GM12874 (cell line): Measurements from ENCODE around the gene UNC5B.

Experiments
- TF ChIP-seq, protein P1 (sequence below): IDR thresholded peaks from 2 replicates; pipeline ENCODE4 v1.5.1; 2011; ENCODE audit warnings: low read depth, mild to moderate bottlenecking, control low read depth, low read length, moderate library complexity; ENCODE audit not compliant: insufficient read depth

The UNC5B gene

DNA sequence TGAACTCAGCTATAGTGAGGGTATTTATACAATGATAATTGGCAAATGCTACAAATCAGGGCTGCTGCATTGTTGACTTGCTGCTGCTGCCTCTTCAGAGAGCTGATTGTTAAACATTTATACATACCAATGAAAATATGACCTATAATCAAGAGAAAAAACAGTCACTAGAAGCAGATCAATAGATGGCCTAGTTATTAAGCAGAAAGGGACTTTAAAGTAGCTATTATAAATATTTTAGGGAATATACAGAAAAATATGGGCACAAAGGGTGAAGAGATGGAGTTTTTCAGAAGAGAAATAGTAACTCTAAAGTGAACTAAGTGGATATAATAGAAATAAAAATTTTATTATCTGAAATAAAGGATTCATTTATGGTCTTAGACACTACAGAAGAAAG lies 14.4 kb upstream of the UNC5B start:
- TF ChIP-seq, protein P1, sequence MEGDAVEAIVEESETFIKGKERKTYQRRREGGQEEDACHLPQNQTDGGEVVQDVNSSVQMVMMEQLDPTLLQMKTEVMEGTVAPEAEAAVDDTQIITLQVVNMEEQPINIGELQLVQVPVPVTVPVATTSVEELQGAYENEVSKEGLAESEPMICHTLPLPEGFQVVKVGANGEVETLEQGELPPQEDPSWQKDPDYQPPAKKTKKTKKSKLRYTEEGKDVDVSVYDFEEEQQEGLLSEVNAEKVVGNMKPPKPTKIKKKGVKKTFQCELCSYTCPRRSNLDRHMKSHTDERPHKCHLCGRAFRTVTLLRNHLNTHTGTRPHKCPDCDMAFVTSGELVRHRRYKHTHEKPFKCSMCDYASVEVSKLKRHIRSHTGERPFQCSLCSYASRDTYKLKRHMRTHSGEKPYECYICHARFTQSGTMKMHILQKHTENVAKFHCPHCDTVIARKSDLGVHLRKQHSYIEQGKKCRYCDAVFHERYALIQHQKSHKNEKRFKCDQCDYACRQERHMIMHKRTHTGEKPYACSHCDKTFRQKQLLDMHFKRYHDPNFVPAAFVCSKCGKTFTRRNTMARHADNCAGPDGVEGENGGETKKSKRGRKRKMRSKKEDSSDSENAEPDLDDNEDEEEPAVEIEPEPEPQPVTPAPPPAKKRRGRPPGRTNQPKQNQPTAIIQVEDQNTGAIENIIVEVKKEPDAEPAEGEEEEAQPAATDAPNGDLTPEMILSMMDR, result no peak

DNA sequence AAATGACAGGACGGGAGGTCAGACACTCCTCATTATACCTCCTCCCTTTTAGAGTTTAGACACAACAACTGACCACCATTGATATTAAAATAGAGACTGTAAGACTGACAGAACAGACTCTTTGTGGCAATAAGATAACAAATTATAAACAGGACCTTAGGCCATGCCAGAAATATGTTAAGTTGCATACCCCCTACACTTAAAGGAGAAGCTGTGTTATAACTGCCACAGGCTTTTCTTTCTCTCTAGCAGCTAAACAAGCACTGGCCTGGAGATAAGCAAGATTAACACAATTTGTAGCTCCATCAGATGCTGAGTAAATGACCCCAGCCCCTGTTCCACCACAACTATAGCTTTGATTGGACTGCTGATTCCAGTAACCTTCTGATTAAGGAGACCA lies 10.5 kb upstream of the UNC5B start:
- TF ChIP-seq, protein P1, result no peak

DNA sequence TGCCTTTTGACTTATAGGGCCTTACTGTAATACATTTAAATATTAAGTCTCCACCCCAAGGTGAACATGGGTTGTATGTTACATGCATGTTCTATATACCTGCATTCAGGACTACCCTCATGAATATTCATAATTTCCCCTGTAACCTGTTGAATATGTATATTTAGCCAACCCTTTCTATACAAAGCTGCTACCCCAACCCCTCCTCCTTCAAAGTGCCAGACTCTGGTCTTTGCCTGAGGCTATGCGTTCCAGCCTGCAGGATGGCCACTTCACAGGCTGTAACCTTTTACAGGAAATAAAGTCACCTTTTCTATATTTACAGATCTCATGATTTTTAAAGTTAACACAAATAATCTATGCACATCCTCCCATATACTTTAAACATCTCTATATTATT lies 10.1 kb upstream of the UNC5B start:
- TF ChIP-seq, protein P1, result no peak

DNA sequence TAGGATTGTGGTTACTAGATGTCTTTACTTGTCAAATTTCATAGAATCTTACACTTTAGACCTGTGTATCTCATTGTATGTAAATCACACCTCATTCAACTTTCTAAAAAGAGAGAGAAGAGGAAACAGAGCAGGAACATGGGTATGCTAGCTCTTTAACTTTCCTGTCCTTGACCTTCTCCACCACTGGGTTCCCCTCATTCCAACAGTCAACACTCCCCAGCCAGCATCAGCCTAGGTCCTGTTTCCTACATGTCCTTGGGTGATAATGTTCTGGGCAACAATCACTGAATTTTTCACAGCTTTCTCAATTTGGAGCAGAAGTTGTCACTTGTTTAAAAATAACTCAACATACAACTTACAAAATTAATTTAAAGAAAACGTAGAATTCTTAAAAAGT lies 9.2 kb upstream of the UNC5B start:
- TF ChIP-seq, protein P1, result no peak

DNA sequence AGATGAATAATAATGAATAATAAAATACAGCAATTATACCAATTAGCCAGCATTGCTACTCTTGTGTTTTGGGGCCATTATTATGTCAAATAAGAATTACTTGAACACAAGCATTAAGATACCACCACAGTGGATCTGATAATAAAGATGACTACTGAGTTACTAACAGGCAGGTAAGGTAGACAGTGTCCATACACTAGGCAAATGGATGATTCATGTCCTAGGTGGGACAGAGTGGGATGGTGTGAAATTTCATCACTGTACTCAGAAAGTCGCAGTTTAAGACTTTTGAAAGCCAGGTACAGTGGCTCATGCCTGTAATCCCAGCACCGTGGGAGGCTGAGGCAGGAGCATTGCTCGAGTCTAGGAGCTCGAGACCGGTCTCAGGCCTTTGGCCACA lies 8.7 kb upstream of the UNC5B start:
- TF ChIP-seq, protein P1, result no peak

DNA sequence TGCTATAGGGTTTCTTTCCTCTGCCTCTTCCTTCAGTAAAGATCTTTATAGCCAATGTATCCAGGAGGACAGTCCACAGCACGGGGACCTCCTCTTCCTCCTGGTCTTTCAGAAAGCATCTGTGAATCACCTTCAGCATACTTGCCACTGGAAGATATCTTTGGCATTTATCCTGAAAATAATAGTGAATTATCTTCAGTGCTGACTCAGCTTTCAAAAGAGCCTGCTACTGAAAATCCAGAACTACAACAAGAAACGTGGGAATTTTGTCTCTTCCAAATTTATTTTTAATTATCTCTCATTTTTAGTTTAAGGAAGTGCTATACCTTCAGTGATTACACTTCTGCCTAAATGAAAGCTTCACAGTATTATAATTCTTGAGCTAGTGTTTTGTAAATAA lies 7.6 kb upstream of the UNC5B start:
- TF ChIP-seq, protein P1, result no peak

DNA sequence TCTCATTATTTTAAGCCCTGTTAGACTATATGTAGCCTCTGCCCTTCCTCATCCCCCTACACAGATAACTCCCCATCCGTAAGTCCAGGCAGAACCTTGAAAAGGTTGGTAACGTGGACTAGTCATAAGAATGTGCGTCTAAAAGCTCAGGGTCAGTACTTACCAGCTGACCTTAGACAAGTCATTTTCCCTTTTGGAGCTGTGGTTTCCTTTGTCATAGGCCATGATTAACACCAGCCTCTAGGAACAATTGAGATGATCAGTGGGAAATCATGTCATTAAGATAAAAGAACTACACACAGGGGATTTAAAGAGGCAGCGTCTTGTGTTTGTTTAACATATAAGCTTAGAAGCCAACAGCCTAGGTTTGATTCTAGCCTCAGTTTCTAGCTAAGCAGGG lies 6.9 kb upstream of the UNC5B start:
- TF ChIP-seq, protein P1, result no peak

DNA sequence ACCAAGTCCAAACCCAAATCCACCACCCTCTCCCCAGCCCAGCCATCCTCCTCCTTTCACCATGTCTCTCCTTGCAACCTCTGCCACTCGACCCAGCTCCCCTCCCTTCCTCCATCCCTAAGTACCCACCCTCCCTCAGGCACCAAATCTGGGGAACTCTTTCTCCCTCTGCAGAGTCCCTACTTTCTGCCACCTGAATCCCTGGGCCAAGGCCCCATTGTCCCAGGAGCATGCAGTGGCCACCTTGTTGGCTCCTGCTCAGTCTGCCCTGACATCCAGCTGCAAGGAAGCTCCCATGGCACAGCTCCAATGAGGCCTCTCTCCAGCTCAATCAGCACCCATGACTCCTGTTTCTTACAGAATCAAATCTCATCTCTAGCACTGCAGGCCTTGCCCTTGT lies 5.5 kb upstream of the UNC5B start:
- TF ChIP-seq, protein P1, result no peak
